ENCODE data around the gene AATK. TPM values are rescaled to one million over a fixed set of nuclear protein-coding genes. Genes with fewer than 3 reads are reported as not detected.
A peak's percentile ranks its signal among the peaks of the same experiment; 100 is the strongest.

AATK gene
- total and polyA plus RNA-seq, 9 of the 15 experiments (the other 6 are each of a cell fraction or from before 2014, with no cell fraction given): 0.11 to 0.55 (median 0.38) TPM; not detected in 5

DNA sequence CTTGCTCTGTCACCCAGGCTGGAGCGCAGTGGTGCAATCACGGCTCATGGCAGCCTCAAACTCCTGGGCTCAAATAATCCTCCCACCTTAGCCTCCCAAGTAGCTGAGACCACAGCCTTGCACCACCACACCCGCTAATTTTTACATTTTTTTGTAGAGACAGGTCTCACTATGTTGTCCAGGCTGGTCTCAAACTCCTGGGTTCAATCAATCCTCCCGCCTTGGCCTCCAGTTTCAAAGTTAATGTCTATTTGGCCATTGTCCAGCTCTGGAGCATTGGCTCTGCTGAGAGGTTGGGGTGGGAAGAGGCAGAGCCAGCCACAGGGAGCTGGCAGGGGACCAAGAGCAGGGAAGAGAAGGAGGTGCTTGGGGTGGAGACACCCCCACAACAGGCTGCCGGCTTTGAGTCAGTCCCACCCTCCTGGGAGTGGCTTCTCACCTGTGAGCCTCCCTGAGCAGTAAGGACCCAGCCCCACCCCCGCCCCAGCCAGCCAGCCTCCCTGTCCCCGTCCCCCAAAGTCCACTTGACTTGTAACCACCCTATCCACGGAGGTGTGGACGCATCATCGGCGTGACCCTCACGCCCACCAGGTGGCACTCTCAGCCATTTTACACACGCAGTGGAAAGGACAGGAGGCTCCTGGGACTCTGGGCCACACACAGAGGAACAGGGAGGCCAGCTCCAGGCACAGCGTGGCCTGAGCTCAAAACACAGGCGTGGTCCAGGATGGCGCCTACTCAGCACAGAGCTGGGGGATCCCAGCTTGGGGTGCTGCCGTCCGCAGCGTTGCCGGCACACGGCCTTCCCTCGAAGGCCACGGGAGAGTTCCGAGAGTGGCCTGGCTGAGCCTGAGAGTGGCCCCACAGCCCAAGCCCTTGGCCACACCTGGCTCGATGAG is 23.5 kb downstream of the AATK start (continued):
- TF ChIP-seq CTBP1 (IDR thresholded peaks at IDR 0.05; ENCODE audit: borderline replicate concordance) (peak; percentile 44; the same call in 1 of the 2 replicates), NFIC (IDR thresholded peaks at IDR 0.05) (peak; percentile 87), RBBP5 (IDR thresholded peaks at IDR 0.05; ENCODE audit: borderline replicate concordance, insufficient read depth, low read length, poor library complexity, severe bottlenecking) (no peak), STAG1 (CRISPR knock-in tag; IDR thresholded peaks at IDR 0.05; ENCODE audit: borderline replicate concordance) (peak; percentile 49; the same call in 1 of the 2 replicates), HNRNPH1 (optimal IDR thresholded peaks at IDR 0.05; ENCODE audit: low read depth, low read length) (no peak), KLF13 (tag; IDR thresholded peaks at IDR 0.05; ENCODE audit: borderline replicate concordance, low read depth) (no peak), ARID2 (IDR thresholded peaks at IDR 0.05) (peak; percentile 66; the same call in 1 of the 2 replicates), TEAD1 (CRISPR knock-in tag; IDR thresholded peaks at IDR 0.05) (peak in 1 of 2 experiments; percentile 24; a peak in 1 of 4 replicates), NUFIP1 (IDR thresholded peaks at IDR 0.05; ENCODE audit: partially characterized antibody) (no peak), ARID1B (IDR thresholded peaks at IDR 0.05) (0 out of 2 replicates have a peak, but pooled peaks have one; percentile 11)
- TF ChIP-seq, protein P1, sequence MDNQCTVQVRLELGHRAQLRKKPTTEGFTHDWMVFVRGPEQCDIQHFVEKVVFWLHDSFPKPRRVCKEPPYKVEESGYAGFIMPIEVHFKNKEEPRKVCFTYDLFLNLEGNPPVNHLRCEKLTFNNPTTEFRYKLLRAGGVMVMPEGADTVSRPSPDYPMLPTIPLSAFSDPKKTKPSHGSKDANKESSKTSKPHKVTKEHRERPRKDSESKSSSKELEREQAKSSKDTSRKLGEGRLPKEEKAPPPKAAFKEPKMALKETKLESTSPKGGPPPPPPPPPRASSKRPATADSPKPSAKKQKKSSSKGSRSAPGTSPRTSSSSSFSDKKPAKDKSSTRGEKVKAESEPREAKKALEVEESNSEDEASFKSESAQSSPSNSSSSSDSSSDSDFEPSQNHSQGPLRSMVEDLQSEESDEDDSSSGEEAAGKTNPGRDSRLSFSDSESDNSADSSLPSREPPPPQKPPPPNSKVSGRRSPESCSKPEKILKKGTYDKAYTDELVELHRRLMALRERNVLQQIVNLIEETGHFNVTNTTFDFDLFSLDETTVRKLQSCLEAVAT (IDR thresholded peaks at IDR 0.05): no peak
